ENCODE data around the gene MAP2K5. TPM values are rescaled to one million over a fixed set of nuclear protein-coding genes. Genes with fewer than 3 reads are reported as not detected.

MAP2K5 gene
- polyA plus RNA-seq, 1 donor = 16.7 TPM

GRCh38 chr15:67559576-67559975 lies 17.1 kb downstream of the MAP2K5 start:
- no peak for DNase-seq (ENCODE audit: low read depth)

- DNase-seq (ENCODE audit: low read depth) = no peak
Observed at GRCh38 chr15:67560320-67560719, 17.8 kb downstream of the MAP2K5 start.

- no peak for DNase-seq (ENCODE audit: low read depth)
Observed at GRCh38 chr15:67563092-67563491, 20.6 kb downstream of the MAP2K5 start.

GRCh38 chr15:67564021-67564967 lies 21.8 kb downstream of the MAP2K5 start:
- no peak for DNase-seq (ENCODE audit: low read depth)

GRCh38 chr15:67564968-67565345 lies 22.5 kb downstream of the MAP2K5 start:
- no peak for DNase-seq (ENCODE audit: low read depth)

- DNase-seq (ENCODE audit: low read depth) = no peak
Observed at GRCh38 chr15:67569668-67570067, 27.2 kb downstream of the MAP2K5 start.

- no peak for DNase-seq (ENCODE audit: low read depth)
Observed at GRCh38 chr15:67570875-67571647, 28.6 kb downstream of the MAP2K5 start.

- no peak for DNase-seq (ENCODE audit: low read depth)
Observed at GRCh38 chr15:67571648-67572415, 29.3 kb downstream of the MAP2K5 start.

- DNase-seq (ENCODE audit: low read depth) = no peak
Observed at GRCh38 chr15:67573194-67573593, 30.7 kb downstream of the MAP2K5 start.

- DNase-seq (ENCODE audit: low read depth) = no peak
Observed at GRCh38 chr15:67575039-67575502, 32.6 kb downstream of the MAP2K5 start.

GRCh38 chr15:67578020-67578600 lies 35.6 kb downstream of the MAP2K5 start:
- DNase-seq (ENCODE audit: low read depth) = no peak

GRCh38 chr15:67579164-67579563 lies 36.7 kb downstream of the MAP2K5 start:
- DNase-seq (ENCODE audit: low read depth) = no peak

- DNase-seq (ENCODE audit: low read depth) = no peak
Observed at GRCh38 chr15:67579967-67580366, 37.5 kb downstream of the MAP2K5 start.

- DNase-seq (ENCODE audit: low read depth) = no peak
Observed at GRCh38 chr15:67584157-67584556, 41.7 kb downstream of the MAP2K5 start.

- DNase-seq (ENCODE audit: low read depth) = no peak
Observed at GRCh38 chr15:67585681-67586080, 43.2 kb downstream of the MAP2K5 start.

GRCh38 chr15:67587331-67587730 lies 44.8 kb downstream of the MAP2K5 start:
- no peak for DNase-seq (ENCODE audit: low read depth)

GRCh38 chr15:67587754-67588153 lies 45.3 kb downstream of the MAP2K5 start:
- DNase-seq (ENCODE audit: low read depth) = no peak

GRCh38 chr15:67590191-67590590 lies 47.7 kb downstream of the MAP2K5 start:
- no peak for DNase-seq (ENCODE audit: low read depth)

GRCh38 chr15:67592245-67592644 lies 49.7 kb downstream of the MAP2K5 start:
- DNase-seq (ENCODE audit: low read depth) = no peak

- DNase-seq (ENCODE audit: low read depth) = no peak
Observed at GRCh38 chr15:67593562-67593961, 51.1 kb downstream of the MAP2K5 start.

GRCh38 chr15:67594770-67595169 lies 52.3 kb downstream of the MAP2K5 start:
- no peak for DNase-seq (ENCODE audit: low read depth)

- no peak for DNase-seq (ENCODE audit: low read depth)
Observed at GRCh38 chr15:67595572-67595971, 53.1 kb downstream of the MAP2K5 start.

All from forelimb muscle (tissue), 1 donor.